ENCODE data around the gene PPP1CC.
"Not testable (repeated sequence)": the region's sequence is repeated elsewhere in the genome, so short reads cannot be mapped to it uniquely, and the experiment has no call there.

Gene PPP1CC

DNA sequence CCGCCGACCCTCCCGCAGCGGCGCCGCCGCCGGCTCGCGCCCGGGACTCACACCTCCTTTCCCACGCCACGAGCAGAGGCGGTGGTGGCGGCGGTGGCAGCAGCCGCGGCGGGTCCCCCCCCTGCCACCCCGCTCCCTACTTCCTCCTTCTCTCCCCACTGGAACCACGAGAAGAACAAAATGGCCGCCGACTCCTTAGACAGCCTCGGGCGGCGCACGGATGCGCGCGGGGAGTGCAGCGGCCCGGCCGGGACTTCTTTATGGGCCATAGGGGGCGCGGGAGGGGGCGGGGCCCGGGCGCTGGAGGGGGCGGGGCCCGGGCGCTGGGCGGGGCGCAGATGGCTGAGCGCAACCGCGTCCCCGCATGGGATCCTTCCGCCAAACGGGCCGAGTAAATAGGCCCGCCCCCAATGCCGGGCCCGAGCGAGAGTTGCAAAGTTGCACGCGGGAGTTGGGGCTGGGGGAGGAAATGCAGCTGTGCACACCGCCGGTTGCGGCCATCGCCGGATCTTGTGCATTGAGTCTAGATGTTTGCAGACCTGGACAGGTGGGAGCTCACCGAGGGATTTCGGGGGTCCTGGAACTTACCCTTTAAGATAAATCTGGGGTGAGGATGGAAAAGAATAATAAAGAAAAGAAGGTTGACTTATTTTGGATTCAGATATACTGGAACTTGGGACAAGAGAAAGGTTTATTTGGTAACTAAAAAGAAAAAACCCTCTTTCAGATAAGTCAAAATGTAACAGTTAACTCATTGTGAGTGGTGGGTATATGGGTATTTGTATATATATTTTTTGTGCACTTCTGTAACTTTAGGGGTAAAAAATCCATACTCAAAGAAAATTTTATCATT, at the start of gene PPP1CC:
Gene PPP1CC (minus strand): TSS at position 174 of the 853 bp plus-strand sequence. CDS start 184 bp downstream, outside the sequence.
- peak; percentile 93 for DNase-seq (ENCODE audit: low spot score)

DNA sequence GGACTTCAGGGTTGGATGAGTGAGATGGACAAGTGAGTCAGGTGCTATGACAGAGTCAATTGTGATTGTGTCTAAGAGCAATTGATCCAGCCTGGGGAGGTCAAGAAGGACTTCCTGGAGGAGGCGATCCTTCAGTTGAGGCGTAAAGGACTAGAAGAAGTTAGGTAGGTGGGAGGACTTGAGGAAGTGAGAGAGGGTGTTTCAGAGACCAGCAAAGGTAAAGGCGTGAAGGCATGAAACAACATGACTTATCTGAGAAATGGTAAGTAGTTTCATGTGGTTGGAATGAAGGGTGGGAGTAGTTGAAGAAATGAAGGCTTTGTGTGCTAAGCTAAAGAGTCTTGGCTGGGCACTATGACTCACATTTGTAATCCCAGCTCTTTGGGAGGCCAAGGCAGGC, 48.9 kb upstream of the PPP1CC start:
- DNase-seq (ENCODE audit: low spot score) = no peak

DNA sequence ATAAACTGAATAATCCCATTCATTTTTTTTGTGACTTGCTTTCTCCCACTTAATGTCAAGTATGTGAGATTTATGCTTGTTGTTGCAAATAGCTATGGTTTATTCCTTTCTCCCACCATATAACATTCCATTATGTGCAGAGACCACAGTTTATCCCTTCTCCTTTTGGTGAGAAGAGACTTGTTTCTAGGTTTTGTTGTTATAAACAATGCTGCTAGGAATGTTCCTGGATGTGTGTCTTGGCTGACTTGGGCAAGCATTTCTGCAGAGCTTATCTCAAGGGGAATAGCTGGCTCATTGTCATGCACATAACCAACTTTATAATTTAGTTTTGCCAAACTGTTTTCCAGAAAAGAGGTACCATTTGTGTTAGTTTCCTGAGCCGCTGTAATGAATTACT, 47.6 kb upstream of the PPP1CC start:
- no peak for DNase-seq (ENCODE audit: low spot score)

GRCh38 chr12:110786012-110786411, 43.3 kb upstream of the PPP1CC start:
- DNase-seq (ENCODE audit: low spot score) = no peak

- no peak for DNase-seq (ENCODE audit: low spot score)
These were observed 42.5 kb upstream of the PPP1CC start for GRCh38 chr12:110785240-110785639.

- no peak for DNase-seq (ENCODE audit: low spot score)
These were observed 40.2 kb upstream of the PPP1CC start for GRCh38 chr12:110782922-110783321.

GRCh38 chr12:110782094-110782493, 39.4 kb upstream of the PPP1CC start:
- no peak for DNase-seq (ENCODE audit: low spot score)

GRCh38 chr12:110780448-110780847, 37.8 kb upstream of the PPP1CC start:
- no peak for DNase-seq (ENCODE audit: low spot score)

DNA sequence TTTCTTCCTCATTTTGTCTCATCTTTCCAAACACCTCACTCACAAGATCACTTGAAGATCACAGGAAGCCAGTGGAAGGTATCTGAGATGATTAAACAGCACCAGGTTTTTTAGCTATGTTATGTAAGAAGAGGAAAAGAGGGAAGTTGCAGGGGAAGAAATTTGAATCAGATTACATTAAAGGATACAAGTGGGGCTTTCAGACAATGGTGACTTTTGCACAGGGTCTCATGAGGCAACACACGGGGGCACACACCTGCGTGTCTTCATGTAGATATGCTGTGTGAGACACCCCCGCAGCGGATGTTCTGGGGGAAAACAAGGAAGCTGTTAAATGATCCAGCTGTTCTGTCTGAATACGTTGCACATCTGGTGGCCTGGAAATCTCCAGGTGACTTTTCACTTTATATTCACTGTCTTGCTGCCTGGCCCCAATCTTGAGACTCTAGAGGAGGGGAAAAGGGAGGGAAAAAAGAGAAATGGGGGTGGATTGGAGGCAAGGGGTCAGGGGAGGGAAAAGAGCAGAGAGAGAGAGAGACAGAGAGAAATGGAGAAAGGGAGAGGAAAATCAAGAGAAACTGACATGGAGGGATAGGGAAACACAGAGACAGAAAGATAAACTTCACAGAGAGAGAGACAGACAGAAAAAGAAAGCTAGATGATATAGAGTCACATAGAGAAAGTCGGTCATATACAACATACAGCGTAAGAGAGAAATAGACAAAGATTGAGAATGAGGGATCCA, 36.3 kb upstream of the PPP1CC start:
- no peak for DNase-seq (ENCODE audit: low spot score)

GRCh38 chr12:110776410-110776809, 33.7 kb upstream of the PPP1CC start:
- no peak for DNase-seq (ENCODE audit: low spot score)

GRCh38 chr12:110775997-110776396, 33.3 kb upstream of the PPP1CC start:
- no peak for DNase-seq (ENCODE audit: low spot score)

- DNase-seq (ENCODE audit: low spot score) = no peak
These were observed 32.1 kb upstream of the PPP1CC start for GRCh38 chr12:110774824-110775223.

- no peak for DNase-seq (ENCODE audit: low spot score)
These were observed 26.3 kb upstream of the PPP1CC start for GRCh38 chr12:110768960-110769359.

DNA sequence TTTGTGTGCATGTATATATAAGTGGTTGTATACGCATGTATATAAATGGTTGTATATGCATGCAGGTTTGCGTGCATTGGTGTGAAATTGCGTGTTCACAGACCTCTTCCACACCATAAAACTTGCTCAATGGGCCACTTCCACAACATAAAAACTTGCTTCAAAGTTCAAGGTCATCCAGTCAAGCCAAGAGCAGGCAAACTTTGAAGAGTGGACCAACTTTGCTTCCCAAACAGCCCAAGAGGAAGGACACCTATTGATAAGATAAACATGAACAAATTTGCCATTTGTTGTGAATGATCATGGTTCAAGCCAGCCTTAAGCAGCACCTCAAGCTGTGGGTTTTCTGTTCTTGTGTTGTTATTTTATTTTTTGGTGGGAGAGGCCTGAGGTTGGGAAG, 25.2 kb upstream of the PPP1CC start:
- DNase-seq (ENCODE audit: low spot score) = no peak

GRCh38 chr12:110766311-110767154, 23.8 kb upstream of the PPP1CC start:
- DNase-seq (ENCODE audit: low spot score) = no peak

DNA sequence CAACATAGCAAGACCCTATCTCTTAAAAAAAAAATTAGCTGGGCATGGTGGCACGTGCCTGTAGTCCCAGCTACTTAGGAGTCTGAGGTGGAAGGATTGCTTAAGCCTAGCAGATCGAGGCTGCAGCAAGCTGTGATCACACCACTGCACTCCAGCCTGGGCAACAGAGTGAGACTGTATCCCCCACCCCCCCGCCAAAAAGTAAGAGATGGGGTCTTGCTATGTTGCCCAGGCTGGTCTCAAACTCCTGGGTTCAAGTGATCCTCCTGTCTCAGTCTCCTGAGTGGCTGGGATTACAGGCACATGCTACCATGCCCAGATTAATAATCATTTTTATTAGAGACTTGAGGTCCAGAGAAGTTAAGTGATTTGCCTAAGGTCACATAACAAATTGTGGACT, 22.9 kb upstream of the PPP1CC start:
- DNase-seq (ENCODE audit: low spot score) = not testable (repeated sequence)

DNA sequence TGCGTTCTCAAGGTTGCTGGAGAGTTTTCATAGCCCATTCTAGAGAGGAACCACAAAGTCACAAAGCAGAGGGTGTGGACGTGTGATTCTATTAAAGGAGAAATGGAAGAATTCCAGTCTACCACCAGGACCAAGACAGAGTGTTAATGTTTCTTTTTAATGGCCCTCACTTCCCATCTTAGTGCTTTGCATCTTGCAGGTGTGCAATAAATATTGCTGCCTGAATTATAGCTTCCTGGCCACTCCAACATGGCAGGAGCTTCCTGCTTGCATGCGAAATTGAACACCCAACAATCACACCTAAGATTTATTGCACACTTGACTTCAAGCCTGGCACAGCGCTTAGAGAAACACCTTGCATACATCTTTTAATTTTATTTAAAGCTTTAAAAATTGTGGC, 22.4 kb upstream of the PPP1CC start:
- DNase-seq (ENCODE audit: low spot score) = no peak

DNA sequence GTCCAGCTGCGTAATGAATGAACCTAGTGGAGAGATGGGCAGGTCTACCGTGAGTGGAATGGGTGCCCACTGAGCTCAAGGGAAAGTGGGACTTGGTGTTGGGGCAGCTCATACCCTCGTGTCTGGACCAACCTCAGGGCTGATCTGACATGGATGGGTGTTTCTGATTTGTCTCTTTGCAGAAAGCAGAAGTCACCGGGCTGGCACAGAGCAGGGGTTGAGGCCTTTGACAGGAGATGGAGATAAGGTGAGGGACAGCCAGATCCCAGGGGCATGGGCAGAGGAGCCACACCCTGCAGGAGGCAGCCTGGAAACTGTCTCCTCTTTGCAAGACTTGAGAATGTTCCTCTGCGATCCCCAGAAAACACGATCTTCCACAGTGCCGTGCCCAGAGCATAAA, 20.9 kb upstream of the PPP1CC start:
- no peak for DNase-seq (ENCODE audit: low spot score)

GRCh38 chr12:110762891-110763290, 20.2 kb upstream of the PPP1CC start:
- DNase-seq (ENCODE audit: low spot score) = no peak

GRCh38 chr12:110760204-110760609, 17.5 kb upstream of the PPP1CC start:
- DNase-seq (ENCODE audit: low spot score) = no peak

- DNase-seq (ENCODE audit: low spot score) = no peak
These were observed 16.2 kb upstream of the PPP1CC start for GRCh38 chr12:110758922-110759321.

GRCh38 chr12:110756611-110757010, 13.9 kb upstream of the PPP1CC start:
- DNase-seq (ENCODE audit: low spot score) = no peak
